Hepatocyte (in vitro differentiated cells): ENCODE measurements around the gene SNRPA1. TPM values are rescaled to one million over a fixed set of nuclear protein-coding genes. Genes with fewer than 3 reads are reported as not detected.

Source experiments
- DNase-seq: peaks from one replicate; pipeline ENCODE4 v3.0.0-alpha.2; 2016; ENCODE audit warnings: low spot score
- H2AFZ ChIP-seq: fragments of 200-600 bp; sonication (generic); 2 replicates; pipeline ENCODE4 v1.6.0; 2016; ENCODE audit warnings: antibody characterized with exemption, mild to moderate bottlenecking
- H3K27ac ChIP-seq: fragments of 200-600 bp; sonication (generic); 2 replicates; pipeline ENCODE4 v1.5.1; 2016; ENCODE audit warnings: mild to moderate bottlenecking
- H3K27me3 ChIP-seq: fragments of 200-600 bp; sonication (generic); 2 replicates; pipeline ENCODE4 v1.6.1; 2016
- H3K36me3 ChIP-seq: fragments of 200-600 bp; sonication (generic); replicated peaks from 2 replicates; pipeline ENCODE4 v1.5.1; 2016; ENCODE audit warnings: low read depth; ENCODE audit not compliant: insufficient read depth
- H3K4me1 ChIP-seq: fragments of 200-600 bp; sonication (generic); 2 replicates; pipeline ENCODE4 v1.5.1; 2016; ENCODE audit warnings: mild to moderate bottlenecking, moderate library complexity; ENCODE audit not compliant: insufficient read depth
- H3K4me2 ChIP-seq: fragments of 200-600 bp; sonication (generic); 2 replicates; pipeline ENCODE4 v1.6.0; 2016
- H3K4me3 ChIP-seq: fragments of 200-600 bp; sonication (generic); 2 replicates; pipeline ENCODE4 v1.5.1; 2016; ENCODE audit warnings: mild to moderate bottlenecking
- H3K79me2 ChIP-seq: fragments of 200-600 bp; sonication (generic); 2 replicates; pipeline ENCODE4 v1.6.0; 2017; ENCODE audit warnings: mild to moderate bottlenecking
- H3K9me2 ChIP-seq: fragments of 200-600 bp; sonication (generic); replicated peaks from 2 replicates; pipeline ENCODE4 v1.6.0; 2017; ENCODE audit warnings: mild to moderate bottlenecking; ENCODE audit not compliant: insufficient read depth
- H3K9me3 ChIP-seq: fragments of 200-600 bp; sonication (generic); 2 replicates; pipeline ENCODE4 v1.5.1; 2016; ENCODE audit warnings: low read depth, mild to moderate bottlenecking
- H4K20me1 ChIP-seq: fragments of 200-600 bp; sonication (generic); 2 replicates; pipeline ENCODE4 v1.6.0; 2016; ENCODE audit warnings: mild to moderate bottlenecking; ENCODE audit not compliant: insufficient read depth, poor library complexity, severe bottlenecking
- EZH2 ChIP-seq: fragments of 200-600 bp; sonication (generic); IDR thresholded peaks from 2 replicates; pipeline ENCODE4 v1.6.1; 2016; ENCODE audit warnings: antibody characterized with exemption, mild to moderate bottlenecking, borderline replicate concordance
- EZH2phosphoT487 ChIP-seq: fragments of 200-600 bp; sonication (generic); IDR thresholded peaks from one replicate; pipeline ENCODE4 v1.6.1; 2018; ENCODE audit warnings: antibody characterized with exemption, mild to moderate bottlenecking, low read depth, moderate library complexity; ENCODE audit not compliant: unreplicated experiment, severe bottlenecking
- WGBS: methylation state at CpG from one replicate; pipeline ENCODE4 v1.1.6; 2016; ENCODE audit warnings: low lambda C conversion rate; ENCODE audit errors: missing lambda C conversion rate; 5-methylcytosine and 5-hydroxymethylcytosine counted together
- polyA plus RNA-seq: library from polyadenylated mRNA; unstranded; fragments of >200 nt; fragmentation: Nextera tagmentation; extraction: Ambion mirVana; gene quantifications from 2 replicates; pipeline ENCODE4 v1.2.1, GENCODE V29; 2016
- total RNA-seq: library from RNA; depleted of rRNA; stranded (reverse); fragments of >200 nt; gene quantifications from 2 replicates; pipeline ENCODE4 v1.2.3, GENCODE V29; 2014
- TF ChIP-seq, protein P1 (sequence below): fragments of 200-600 bp; sonication (generic); IDR thresholded peaks from 2 replicates; pipeline ENCODE4 v1.5.1; 2016; ENCODE audit warnings: antibody characterized with exemption, mild to moderate bottlenecking; ENCODE audit not compliant: poor library complexity

Gene SNRPA1
- total and polyA plus RNA-seq, 2 experiments from 2014 or later = 54.7 to 110 TPM

DNA sequence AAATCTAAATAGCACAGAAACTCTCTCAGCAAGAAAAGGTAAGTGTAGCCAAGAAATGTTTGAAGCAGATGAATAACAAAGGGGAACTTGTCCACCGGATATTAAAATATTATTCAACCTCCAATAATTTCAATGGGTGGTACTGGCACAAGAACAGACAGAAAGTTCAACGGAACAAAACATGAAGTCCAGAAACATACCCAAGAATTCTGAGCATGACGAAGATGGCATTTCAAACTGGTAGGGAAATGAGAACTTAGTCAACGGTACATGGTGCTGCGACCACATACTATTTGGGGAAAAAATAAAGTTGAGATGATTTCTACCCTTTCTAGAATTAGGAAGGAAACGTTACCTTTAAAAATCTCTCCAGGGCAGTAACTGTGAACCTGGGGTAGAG is 48.7 kb downstream of the SNRPA1 start:
- Histone ChIP-seq H2AFZ (no peak overlapping the region), H3K4me1 (peaks cover 25% of the 10 kb centered on the region), H4K20me1 (peaks cover 84% of the 10 kb centered on the region), H3K79me2 (peaks cover 97% of the 10 kb centered on the region), H3K27me3 (no peaks in the 10 kb centered on the region), H3K9me3 (no peaks in the 10 kb centered on the region), H3K4me3 (no peak overlapping the region), H3K9me2 (no peaks in the 10 kb centered on the region), H3K36me3 (no peaks in the 10 kb centered on the region), H3K27ac (no peak overlapping the region), H3K4me2 (no peak overlapping the region)
- TF ChIP-seq, protein P1, sequence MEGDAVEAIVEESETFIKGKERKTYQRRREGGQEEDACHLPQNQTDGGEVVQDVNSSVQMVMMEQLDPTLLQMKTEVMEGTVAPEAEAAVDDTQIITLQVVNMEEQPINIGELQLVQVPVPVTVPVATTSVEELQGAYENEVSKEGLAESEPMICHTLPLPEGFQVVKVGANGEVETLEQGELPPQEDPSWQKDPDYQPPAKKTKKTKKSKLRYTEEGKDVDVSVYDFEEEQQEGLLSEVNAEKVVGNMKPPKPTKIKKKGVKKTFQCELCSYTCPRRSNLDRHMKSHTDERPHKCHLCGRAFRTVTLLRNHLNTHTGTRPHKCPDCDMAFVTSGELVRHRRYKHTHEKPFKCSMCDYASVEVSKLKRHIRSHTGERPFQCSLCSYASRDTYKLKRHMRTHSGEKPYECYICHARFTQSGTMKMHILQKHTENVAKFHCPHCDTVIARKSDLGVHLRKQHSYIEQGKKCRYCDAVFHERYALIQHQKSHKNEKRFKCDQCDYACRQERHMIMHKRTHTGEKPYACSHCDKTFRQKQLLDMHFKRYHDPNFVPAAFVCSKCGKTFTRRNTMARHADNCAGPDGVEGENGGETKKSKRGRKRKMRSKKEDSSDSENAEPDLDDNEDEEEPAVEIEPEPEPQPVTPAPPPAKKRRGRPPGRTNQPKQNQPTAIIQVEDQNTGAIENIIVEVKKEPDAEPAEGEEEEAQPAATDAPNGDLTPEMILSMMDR = no peak
- TF ChIP-seq EZH2phosphoT487 (no peak), EZH2 (no peak)
- 96% methylated on average over 6 of the region's 6 CpGs for WGBS
- DNase-seq = no peak

DNA sequence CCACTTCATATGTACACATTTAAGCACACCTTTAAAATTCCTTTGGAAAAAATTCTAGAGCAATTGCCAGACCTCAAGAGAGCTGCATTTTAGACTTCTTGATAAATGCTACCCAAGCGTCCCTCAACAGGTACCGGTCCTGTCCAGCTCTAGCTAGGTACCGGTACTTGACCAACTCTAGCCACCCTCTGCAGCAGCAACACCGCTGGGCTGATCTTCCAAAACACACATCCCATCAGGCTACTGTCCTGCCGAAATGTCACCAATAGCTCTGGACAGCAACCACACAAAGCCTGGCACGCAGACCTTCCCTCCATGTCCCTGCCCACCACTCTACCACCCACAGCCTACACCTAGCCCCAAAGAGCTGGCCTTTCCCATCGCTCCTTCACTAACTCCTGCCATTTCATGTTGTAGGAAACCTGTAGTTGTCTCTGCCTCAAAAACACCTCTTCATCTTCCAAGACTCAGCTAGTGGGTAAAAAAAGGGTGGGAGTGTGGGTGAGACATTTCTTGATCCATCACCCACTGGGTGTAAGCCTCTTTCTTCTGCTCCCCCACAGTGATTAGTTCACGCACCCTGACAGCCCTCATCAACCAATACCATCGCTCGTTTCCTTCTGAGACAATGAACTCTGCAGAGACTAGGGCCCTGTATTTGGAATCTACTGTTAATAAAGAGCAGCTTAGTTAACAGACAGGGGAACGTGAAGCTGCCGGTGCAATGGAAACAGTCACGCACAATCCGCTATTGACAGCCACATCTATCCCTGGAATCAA is 50.0 kb downstream of the SNRPA1 start:
- WGBS = 93% methylated on average over 14 of the region's 14 CpGs
- Histone ChIP-seq H3K36me3 (no peaks in the 10 kb centered on the region), H3K9me2 (no peaks in the 10 kb centered on the region), H3K79me2 (peaks cover 100% of the 10 kb centered on the region), H3K4me2 (peak overlapping the region; percentile 53), H2AFZ (no peak overlapping the region), H3K27me3 (no peaks in the 10 kb centered on the region), H4K20me1 (peaks cover 82% of the 10 kb centered on the region), H3K4me3 (no peak overlapping the region), H3K27ac (no peak overlapping the region), H3K9me3 (no peaks in the 10 kb centered on the region), H3K4me1 (peaks cover 24% of the 10 kb centered on the region)
- TF ChIP-seq, protein P1 = no peak
- TF ChIP-seq EZH2 = no peak
- no peak for TF ChIP-seq EZH2phosphoT487
- no peak for DNase-seq

DNA sequence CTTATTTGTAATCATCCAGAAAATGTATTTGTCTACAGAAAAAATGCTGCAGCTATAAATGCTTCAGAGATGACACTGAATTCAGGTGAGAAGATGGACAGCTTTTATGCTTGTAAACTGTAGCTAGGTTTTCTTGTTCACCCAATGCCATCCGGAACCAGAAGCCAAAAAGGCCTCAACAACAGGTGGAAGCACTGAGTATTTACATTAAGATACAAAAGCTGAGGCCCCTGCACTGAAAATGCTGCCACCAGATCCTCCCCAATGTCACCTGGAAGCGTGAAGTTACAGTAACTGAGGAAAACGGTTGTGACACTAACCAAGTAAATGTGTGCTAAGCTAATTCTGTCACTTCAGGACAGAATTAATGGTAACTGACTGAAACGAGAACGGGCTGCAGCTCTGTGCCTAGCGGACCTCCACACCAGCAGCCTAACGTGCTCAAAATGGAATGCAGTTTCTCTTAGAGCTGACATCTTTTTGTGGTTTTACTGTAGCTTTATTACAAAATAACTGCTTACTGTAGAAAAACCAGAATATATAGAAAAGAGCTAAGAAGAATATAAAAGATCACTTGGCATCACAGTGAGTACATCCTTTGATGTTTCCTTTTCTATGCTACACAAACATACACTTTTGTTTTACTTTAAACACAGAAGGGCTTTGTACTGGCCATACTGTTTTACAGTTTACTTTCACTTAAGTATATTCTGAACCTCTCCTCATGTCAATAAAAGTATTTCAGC is 50.8 kb downstream of the SNRPA1 start:
- no peak overlapping the region for H2AFZ ChIP-seq

More for the DNA sequence above, 50.8 kb downstream of the SNRPA1 start:
- H3K9me3 ChIP-seq = no peaks in the 10 kb centered on the region
- no peak for DNase-seq
- H3K27ac ChIP-seq = no peak overlapping the region
- peaks cover 100% of the 10 kb centered on the region for H3K79me2 ChIP-seq
- H4K20me1 ChIP-seq = peaks cover 78% of the 10 kb centered on the region
- no peak overlapping the region for H3K4me3 ChIP-seq
- H3K36me3 ChIP-seq = no peaks in the 10 kb centered on the region
- peak overlapping the region; percentile 53 for H3K4me2 ChIP-seq
- no peak for TF ChIP-seq EZH2
- TF ChIP-seq EZH2phosphoT487 = no peak
- TF ChIP-seq, protein P1 = no peak
- no peaks in the 10 kb centered on the region for H3K9me2 ChIP-seq
- WGBS = 70% methylated on average over 7 of the region's 7 CpGs
- H3K4me1 ChIP-seq = peaks cover 19% of the 10 kb centered on the region
- no peaks in the 10 kb centered on the region for H3K27me3 ChIP-seq
